H1 (cell line): ENCODE data around the gene SETD1B. TPM values are rescaled to one million over a fixed set of nuclear protein-coding genes. Genes with fewer than 3 reads are reported as not detected.
A peak's percentile ranks its signal among the peaks of the same experiment; 100 is the strongest.

Experiments used
- CTCF ChIA-PET: fragments of 300-600 bp; sonication (Branson Sonifier 250); formaldehyde crosslinking; loops from one replicate; lab custom pipeline; 2021; ENCODE audit not compliant: partially characterized antibody; lab: Charles Lee
- POLR2A ChIA-PET: fragments of 300-600 bp; sonication (Branson Sonifier 250); formaldehyde crosslinking; loops from one replicate; lab custom pipeline; 2021; ENCODE audit warnings: inconsistent platforms; ENCODE audit not compliant: partially characterized antibody; lab: Charles Lee
- DNase-seq, 2 experiments: peaks; one replicate each; pipeline versions ENCODE4 v3.0.0 to v3.0.0-alpha.2; 2010 to 2022; ENCODE audit warnings: low spot score in 2 of 2, low read depth in 1 of 2, mixed read lengths in 1 of 2
- FAIRE-seq: peaks from 2 replicates; lab custom pipeline; 2011; peaks lifted over from hg19 to GRCh38; lab: Jason Lieb, UNC
- H2AFZ ChIP-seq: 2 replicates; pipeline ENCODE4 v1.8.1; 2012; ENCODE audit warnings: low read length, inconsistent platforms
- H2AK5ac ChIP-seq: 2 replicates; pipeline ENCODE4 v1.6.1; 2013; ENCODE audit warnings: low read depth, low read length
- H2BK120ac ChIP-seq: replicated peaks from 2 replicates; pipeline ENCODE3; 2013; ENCODE audit warnings: low read depth, low read length, inconsistent platforms
- H2BK12ac ChIP-seq: 2 replicates; pipeline ENCODE4 v1.6.1; 2013; ENCODE audit warnings: low read depth, low read length
- H2BK15ac ChIP-seq: 2 replicates; pipeline ENCODE4 v1.6.1; 2013; ENCODE audit warnings: low read length
- H2BK20ac ChIP-seq: 2 replicates; pipeline ENCODE4 v1.6.1; 2013; ENCODE audit warnings: low read length
- H2BK5ac ChIP-seq: 2 replicates; pipeline ENCODE4 v1.6.1; 2013; ENCODE audit warnings: low read depth, low read length
- H3K14ac ChIP-seq: 2 replicates; pipeline ENCODE4 v1.6.1; 2013; ENCODE audit warnings: inconsistent platforms; ENCODE audit not compliant: insufficient read length
- H3K18ac ChIP-seq: 2 replicates; pipeline ENCODE4 v1.6.1; 2013; ENCODE audit warnings: low read length; ENCODE audit errors: extremely low read depth
- H3K23ac ChIP-seq: 2 replicates; pipeline ENCODE4 v1.6.1; 2013; ENCODE audit warnings: inconsistent platforms; ENCODE audit not compliant: insufficient read length
- H3K23me2 ChIP-seq: 2 replicates; pipeline ENCODE4 v1.6.1; 2013; ENCODE audit warnings: low read depth, low read length
- H3K27ac ChIP-seq: 2 replicates; pipeline ENCODE4 v1.6.1; 2011; ENCODE audit warnings: low read depth, low read length, inconsistent platforms
- H3K27me3 ChIP-seq, 4 experiments: replicated peaks in 1 of 4; 1 replicate in 1 of 4; 2 replicates in 3 of 4; pipeline versions ENCODE4 v1.6.1 to v1.8.1; 2011 to 2013; ENCODE audit warnings: low read length in 3 of 4, mild to moderate bottlenecking in 3 of 4, inconsistent platforms in 2 of 4, mixed read lengths in 2 of 4, moderate library complexity in 1 of 4; ENCODE audit not compliant: control insufficient read depth in 3 of 4, insufficient read depth in 3 of 4; ENCODE audit errors: extremely low read depth in 1 of 4
- H3K36me3 ChIP-seq, 4 experiments: 2 replicates each; pipeline versions ENCODE4 v1.6.1 to v1.8.1; 2011 to 2013; ENCODE audit warnings: mild to moderate bottlenecking in 4 of 4, low read length in 3 of 4, moderate library complexity in 2 of 4, control low read depth in 1 of 4, inconsistent platforms in 1 of 4; ENCODE audit not compliant: insufficient read depth in 4 of 4, control insufficient read depth in 2 of 4
- H3K4ac ChIP-seq: replicated peaks from 2 replicates; pipeline ENCODE3; 2013; ENCODE audit warnings: low read length, low read depth, mixed read lengths, inconsistent platforms; ENCODE audit not compliant: insufficient read length
- H3K4me1 ChIP-seq, 4 experiments: replicated peaks in 1 of 4; 1 replicate in 1 of 4; 2 replicates in 3 of 4; pipeline versions ENCODE4 v1.6.1 to v1.8.1; 2011 to 2013; ENCODE audit warnings: low read length in 3 of 4, inconsistent platforms in 2 of 4, mixed read lengths in 1 of 4; ENCODE audit not compliant: insufficient read depth in 4 of 4, control insufficient read depth in 3 of 4
- H3K4me2 ChIP-seq, 2 experiments: 2 replicates each; pipeline versions ENCODE4 v1.6.1 to v1.8.1; 2011 to 2013; ENCODE audit warnings: low read depth in 2 of 2, low read length in 2 of 2, control low read depth in 1 of 2, inconsistent platforms in 1 of 2, mild to moderate bottlenecking in 1 of 2; ENCODE audit not compliant: insufficient read depth in 1 of 2
- H3K4me3 ChIP-seq, 4 experiments: fragments of 200-600, 300-600 bp in 1 of 4; sonication (generic), shearing (Covaris generic), sonication (Bioruptor Twin) in 1 of 4; 2 replicates each; pipeline versions ENCODE4 v1.5.1 to v1.8.1; 2011 to 2016; ENCODE audit warnings: low read length in 4 of 4, low read depth in 3 of 4, control low read depth in 2 of 4, inconsistent platforms in 2 of 4, mild to moderate bottlenecking in 2 of 4, mixed read lengths in 1 of 4, moderate library complexity in 1 of 4; ENCODE audit not compliant: insufficient read depth in 2 of 4; ENCODE audit errors: extremely low read depth in 1 of 4
- H3K56ac ChIP-seq: replicated peaks from 2 replicates; pipeline ENCODE3; 2013; ENCODE audit warnings: low read depth, mild to moderate bottlenecking, mixed read lengths, low read length, inconsistent platforms; ENCODE audit not compliant: insufficient read length
- H3K79me1 ChIP-seq: 2 replicates; pipeline ENCODE4 v1.6.1; 2013; ENCODE audit warnings: low read depth, low read length, control low read depth
- H3K79me2 ChIP-seq, 2 experiments: 2 replicates each; pipeline versions ENCODE4 v1.6.1 to v1.8.1; 2012 to 2013; ENCODE audit warnings: low read length in 2 of 2, mild to moderate bottlenecking in 2 of 2, inconsistent platforms in 1 of 2; ENCODE audit not compliant: insufficient read depth in 2 of 2, control insufficient read depth in 1 of 2
- H3K9ac ChIP-seq, 4 experiments: replicated peaks in 1 of 4; 1 replicate in 1 of 4; 2 replicates in 3 of 4; pipeline versions ENCODE4 v1.6.1 to v1.8.1; 2011 to 2013; ENCODE audit warnings: low read depth in 3 of 4, low read length in 3 of 4, control low read depth in 2 of 4, mild to moderate bottlenecking in 2 of 4, moderate library complexity in 2 of 4, inconsistent platforms in 1 of 4; ENCODE audit errors: extremely low read depth in 1 of 4
- H3K9me3 ChIP-seq, 2 experiments: 2 replicates each; pipeline versions ENCODE4 v1.6.1 to v1.8.1; 2012 to 2013; ENCODE audit warnings: mild to moderate bottlenecking in 2 of 2, moderate library complexity in 2 of 2, control low read depth in 1 of 2, inconsistent platforms in 1 of 2, low read depth in 1 of 2, low read length in 1 of 2, mixed read lengths in 1 of 2; ENCODE audit not compliant: insufficient read depth in 2 of 2
- H4K20me1 ChIP-seq, 2 experiments: replicated peaks in 1 of 2; 2 replicates each; pipeline versions ENCODE3 to v1.8.1; 2011 to 2013; ENCODE audit warnings: inconsistent platforms in 2 of 2, low read length in 2 of 2, mild to moderate bottlenecking in 1 of 2; ENCODE audit not compliant: insufficient read depth in 2 of 2, control insufficient read depth in 1 of 2
- H4K5ac ChIP-seq: 2 replicates; pipeline ENCODE4 v1.6.1; 2013; ENCODE audit warnings: low read length, low read depth, mixed read lengths, inconsistent platforms; ENCODE audit not compliant: insufficient read length
- H4K8ac ChIP-seq: 2 replicates; pipeline ENCODE4 v1.8.0; 2013; ENCODE audit warnings: mild to moderate bottlenecking, moderate library complexity, low read length, inconsistent platforms; ENCODE audit not compliant: insufficient read depth; ENCODE audit errors: extremely low read depth
- H4K91ac ChIP-seq: replicated peaks from 2 replicates; pipeline ENCODE3; 2013; ENCODE audit warnings: low read length, mixed read lengths, inconsistent platforms; ENCODE audit not compliant: insufficient read length
- BACH1 ChIP-seq: IDR thresholded peaks from 2 replicates; pipeline ENCODE4 v1.6.1; 2012; ENCODE audit warnings: low read length, improper control_type of control experiment
- BCL11A ChIP-seq, 2 experiments: IDR thresholded peaks; one replicate each; pipeline ENCODE4 v1.6.1; 2011; ENCODE audit warnings: low read depth in 2 of 2, low read length in 2 of 2, mild to moderate bottlenecking in 2 of 2
- BRCA1 ChIP-seq: IDR thresholded peaks from 2 replicates; pipeline ENCODE4 v1.6.1; 2012; ENCODE audit warnings: low read depth, low read length, improper control_type of control experiment
- CBX8 ChIP-seq: fragments of 300-800, 300-1000 bp; sonication (generic); IDR thresholded peaks from 2 replicates; pipeline ENCODE4 v1.7.1; 2016; ENCODE audit warnings: low read depth, low read length, borderline replicate concordance
- PHF8 ChIP-seq: fragments of 200-600 bp; sonication (generic); conservative IDR thresholded peaks from 2 replicates; pipeline ENCODE4 v1.7.1; 2012; ENCODE audit warnings: low read depth, mild to moderate bottlenecking, inconsistent platforms, low read length, moderate library complexity
- POLR2A ChIP-seq, 2 experiments: IDR thresholded peaks; 1 replicate in 1 of 2; 2 replicates in 1 of 2; pipeline ENCODE4 v1.6.1; 2011; ENCODE audit warnings: low read depth in 2 of 2, low read length in 2 of 2, mild to moderate bottlenecking in 2 of 2; ENCODE audit errors: control extremely low read depth in 1 of 2
- SP2 ChIP-seq: IDR thresholded peaks from 2 replicates; pipeline ENCODE4 v1.6.1; 2012; ENCODE audit warnings: mild to moderate bottlenecking, low read length, inconsistent platforms
- SP4 ChIP-seq: IDR thresholded peaks from 2 replicates; pipeline ENCODE4 v1.6.1; 2012; ENCODE audit warnings: low read length, inconsistent platforms
- WGBS, 2 experiments: shearing (Covaris generic) in 1 of 2; methylation state at CpG; one replicate each; pipeline versions ENCODE4 v1.1.6 to v1.1.7; 2013 to 2015; ENCODE audit warnings: low lambda C conversion rate in 2 of 2, mixed read lengths in 2 of 2, inconsistent platforms in 1 of 2, low coverage in 1 of 2, missing lambda C conversion rate in 1 of 2; ENCODE audit not compliant: insufficient replicate concordance in 2 of 2, insufficient coverage in 1 of 2, insufficient read length in 1 of 2; ENCODE audit errors: extremely low coverage in 1 of 2, missing lambda C conversion rate in 1 of 2; 5-methylcytosine and 5-hydroxymethylcytosine counted together
- polyA plus RNA-seq, 7 experiments: library from polyadenylated mRNA; depleted of rRNA in 3 of 7; stranded (reverse) in 5 of 7; unstranded in 2 of 7; fragments of >200 nt in 5 of 7; fragments of 200-250 nt in 2 of 7; gene quantifications; 1 replicate in 5 of 7; 2 replicates in 1 of 7; 4 replicates in 1 of 7; pipeline versions ENCODE4 v1.2.1 to v1.2.3, GENCODE V29; 2011 to 2013; ENCODE audit warnings: missing spikeins in 2 of 7, mixed read lengths in 2 of 7
- total RNA-seq: library from RNA; stranded (reverse); fragmentation: NEBNext Ultra II Directional; extraction: Animal tissue kit (Norgen Biotek cat#: 25700); gene quantifications from 2 replicates; pipeline ENCODE4 v1.2.1, GENCODE V29; 2021

The SETD1B gene
- total and polyA plus RNA-seq, 2 of the 8 experiments (the other 6 are each of a cell fraction or from before 2014, with no cell fraction given), result 1.3 to 17.7 TPM

DNA sequence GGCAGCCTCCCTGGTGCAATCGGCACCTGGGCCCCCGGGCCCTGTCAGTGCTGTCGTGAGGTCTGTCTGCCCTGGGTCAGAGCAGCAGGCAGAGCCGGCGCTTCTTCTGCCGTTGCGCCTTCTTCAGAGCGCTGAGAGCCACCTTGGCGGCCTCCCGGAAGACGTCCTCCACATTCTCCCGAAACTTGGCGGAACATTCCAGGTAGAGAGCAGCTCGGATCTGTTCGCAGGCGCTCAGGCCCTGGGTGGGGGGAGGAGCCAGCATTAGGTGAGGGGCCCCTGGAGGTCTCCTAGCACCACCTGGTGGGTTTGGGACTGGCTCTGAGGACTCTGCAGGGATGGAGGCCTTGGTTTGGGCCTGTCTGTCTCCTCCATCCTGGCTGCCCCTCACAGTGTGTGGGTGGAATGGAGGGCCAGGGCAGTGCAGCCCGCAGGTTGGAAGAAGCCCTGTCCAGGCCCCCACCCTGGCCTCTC is 24.4 kb upstream of the SETD1B start:
- Histone ChIP-seq H2BK20ac (no peak overlapping the region), H3K4ac (no peak overlapping the region), H2AFZ (no peak overlapping the region), H3K4me1 (peaks cover 0 to 15% (median 11%) of the 10 kb centered on the region in 4 experiments; a peak in 6 of 7 replicates), H3K79me2 (no peaks in the 10 kb centered on the region), H3K18ac (no peak overlapping the region), H2BK12ac (no peak overlapping the region), H3K27me3 (no peaks in the 10 kb centered on the region)
- no peak for DNase-seq
- 95% methylated on average over 17 of the region's 17 CpGs; no CpG with 5 or more reads in 1 of the 2 experiments for WGBS, 2 experiments
- CTCF ChIA-PET, result interaction anchor here (0.9 to 18.5 kb wide), 5 partner anchors 10 to 81 kb away, joined by 3 to 335 read pairs (median 3); partner anchors contain the start of genes RHOF and TMEM120B
- TF ChIP-seq CBX8 (no peak), PHF8 (no peak), SP2 (no peak), BACH1 (no peak), POLR2A (IDR thresholded peaks at IDR 0.05; ENCODE audit: control extremely low read depth in 1 of 2, low read depth in 2 of 2, low read length in 2 of 2) (peak in 1 of 2 experiments; percentile 10; a peak in 1 of 3 replicates), SP4 (no peak), BCL11A (IDR thresholded peaks at IDR 0.05; ENCODE audit: low read depth in 2 of 2, low read length in 2 of 2) (no peak), BRCA1 (no peak)
- TF ChIP-seq, all 59 proteins: peak for 1
- Histone ChIP-seq H2BK15ac (no peak overlapping the region), H2BK5ac (no peak overlapping the region), H2BK120ac (no peak overlapping the region), H3K79me1 (no peaks in the 10 kb centered on the region; the same call in none of the 2 replicates), H3K4me3 (no peak overlapping the region), H4K20me1 (peaks cover 5 to 13% of the 10 kb centered on the region in 2 experiments), H3K23ac (no peak overlapping the region), H3K56ac (no peak overlapping the region), H3K27ac (no peak overlapping the region; the same call in 1 of the 2 replicates), H2AK5ac (no peak overlapping the region), H4K5ac (no peak overlapping the region), H3K23me2 (no peaks in the 10 kb centered on the region), H3K14ac (no peak overlapping the region), H4K91ac (no peak overlapping the region), H3K9me3 (no peaks in the 10 kb centered on the region), H3K4me2 (no peak overlapping the region), H3K36me3 (peaks cover 0 to 6% (median 5%) of the 10 kb centered on the region in 4 experiments; a peak in 4 of 8 replicates), H4K8ac (peak overlapping the region; percentile 57), H3K9ac (no peak overlapping the region)
- POLR2A ChIA-PET, result interaction anchor here (1.0 to 34.9 kb wide), 3 partner anchors 12 to 75 kb away, joined by 3 to 958 read pairs (median 3); partner anchors contain the start of genes RHOF and SETD1B
- FAIRE-seq, result no peak
